NCI-H226 (cell line): ENCODE measurements around the gene RPS15.

ENCODE experiments used
- DNase-seq: peaks from one replicate; pipeline ENCODE4 v3.0.0-alpha.2; 2015

Gene RPS15

GRCh38 chr19:1438035-1438932 lies at the start of gene RPS15:
Gene RPS15, plus strand, starts transcription at chr19:1438396. Its CDS starts 30 bp downstream, at chr19:1438426.
- peak; percentile 82 for DNase-seq

DNA sequence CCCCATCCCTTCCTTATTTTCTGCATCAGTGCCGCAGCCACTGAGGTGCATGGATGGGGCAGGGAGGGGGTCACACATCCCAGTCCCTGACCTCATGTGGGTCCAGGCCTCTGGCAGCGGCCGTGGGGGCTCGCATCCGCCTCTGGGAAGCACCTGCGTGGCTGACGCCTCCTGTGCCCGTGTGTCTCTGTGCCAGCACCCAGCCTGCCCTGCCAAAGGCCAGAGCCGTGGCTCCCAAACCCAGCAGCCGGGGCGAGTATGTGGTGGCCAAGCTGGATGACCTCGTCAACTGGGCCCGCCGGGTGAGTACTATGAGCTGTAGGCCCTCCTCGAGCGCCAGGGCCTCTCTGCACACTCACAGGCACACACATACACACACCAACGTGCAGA lies 49.6 kb upstream of the RPS15 start:
- DNase-seq = no peak

GRCh38 chr19:1389033-1389940 lies 48.9 kb upstream of the RPS15 start:
- no peak for DNase-seq

DNA sequence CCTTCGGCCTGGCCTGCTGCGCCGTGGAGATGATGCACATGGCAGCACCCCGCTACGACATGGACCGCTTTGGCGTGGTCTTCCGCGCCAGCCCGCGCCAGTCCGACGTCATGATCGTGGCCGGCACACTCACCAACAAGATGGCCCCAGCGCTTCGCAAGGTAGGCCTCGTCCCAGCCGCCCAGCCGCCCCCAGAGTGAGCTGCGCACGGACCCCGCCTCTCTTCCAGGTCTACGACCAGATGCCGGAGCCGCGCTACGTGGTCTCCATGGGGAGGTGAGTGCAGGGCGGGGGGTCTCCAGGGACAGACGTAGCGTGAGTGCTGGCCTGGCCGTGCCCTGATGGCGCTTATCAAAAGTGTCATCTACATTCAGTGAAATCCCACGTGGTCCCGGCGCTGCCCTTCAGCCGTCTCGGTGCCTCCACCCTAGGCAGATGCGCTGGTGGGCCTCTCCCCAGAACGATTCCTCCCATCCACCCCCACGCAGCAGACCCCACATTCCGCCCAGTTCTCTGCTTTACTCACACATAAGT lies 47.2 kb upstream of the RPS15 start:
- no peak for DNase-seq

GRCh38 chr19:1392407-1392806 lies 45.8 kb upstream of the RPS15 start:
- DNase-seq = no peak

DNA sequence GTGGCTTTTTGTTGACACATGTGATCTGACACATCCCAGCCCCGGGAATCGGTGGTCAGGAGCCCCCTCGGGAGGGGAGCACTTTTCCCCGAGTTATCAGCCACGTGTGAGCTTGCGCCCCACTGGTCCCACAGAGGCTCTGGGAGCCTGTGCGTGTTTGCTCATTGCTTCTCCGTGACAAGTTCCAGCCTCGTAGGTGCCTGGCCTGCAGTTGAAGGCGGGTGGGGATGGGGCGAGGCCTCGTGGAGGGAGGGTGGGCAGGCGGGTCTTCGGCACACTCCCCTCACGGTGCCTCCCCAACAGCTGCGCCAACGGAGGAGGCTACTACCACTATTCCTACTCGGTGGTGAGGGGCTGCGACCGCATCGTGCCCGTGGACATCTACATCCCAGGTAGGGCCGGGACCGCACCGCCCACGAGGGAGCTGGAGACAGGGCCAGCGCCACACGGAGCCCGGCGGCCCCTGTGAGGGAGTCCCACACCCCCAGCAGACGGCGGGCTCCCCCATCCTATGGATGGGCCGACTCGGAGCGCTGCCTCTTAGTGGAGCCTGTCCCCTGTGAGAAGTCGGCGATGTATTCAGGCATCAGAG lies 45.2 kb upstream of the RPS15 start:
- no peak for DNase-seq

DNA sequence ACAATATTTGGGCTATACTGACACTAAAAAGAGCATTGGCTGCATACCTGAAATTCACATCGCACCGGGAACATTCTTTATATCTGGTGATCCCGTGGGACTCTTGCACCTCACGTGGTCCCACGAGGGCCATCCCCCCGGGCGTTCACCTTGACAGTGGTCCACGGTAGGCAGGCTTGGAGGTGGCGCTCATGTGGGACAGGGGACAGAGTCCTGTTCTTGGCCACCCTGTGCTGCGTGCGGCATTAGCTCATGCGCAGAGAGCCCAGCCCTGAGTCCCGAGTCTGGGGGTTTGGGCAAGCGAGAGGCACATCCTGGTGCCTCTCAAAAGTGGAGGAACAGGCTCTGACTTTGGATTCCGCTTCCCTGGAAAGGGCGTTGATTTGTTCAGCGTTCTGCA lies 44.4 kb upstream of the RPS15 start:
- no peak for DNase-seq

GRCh38 chr19:1394252-1395193 lies 43.7 kb upstream of the RPS15 start:
- DNase-seq = no peak

- no peak for DNase-seq
These were observed 42.8 kb upstream of the RPS15 start for GRCh38 chr19:1395194-1396018.

GRCh38 chr19:1396019-1396767 lies 42.0 kb upstream of the RPS15 start:
- DNase-seq = no peak

GRCh38 chr19:1396768-1397679 lies 41.2 kb upstream of the RPS15 start:
- no peak for DNase-seq

GRCh38 chr19:1397838-1398237 lies 40.4 kb upstream of the RPS15 start:
- DNase-seq = no peak

DNA sequence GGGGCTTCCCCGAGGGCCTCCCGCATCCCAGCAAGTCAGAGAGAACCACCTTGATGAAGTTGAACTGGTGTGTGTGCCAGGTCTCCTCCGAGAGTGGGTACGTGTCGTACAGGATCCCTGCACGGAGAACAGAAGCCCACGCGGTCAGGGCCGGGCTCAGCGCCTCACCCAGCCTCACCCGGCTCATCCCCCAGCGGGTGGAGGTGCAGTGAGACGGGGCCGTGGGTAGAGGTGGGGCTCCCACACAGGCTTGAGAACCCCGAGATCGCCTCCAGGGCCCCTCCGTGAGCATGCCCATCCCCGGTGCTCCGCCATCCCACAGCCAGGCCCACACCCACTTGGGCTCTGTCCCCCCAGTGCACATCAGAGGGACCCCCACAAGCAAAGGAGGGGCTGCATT lies 39.1 kb upstream of the RPS15 start:
- no peak for DNase-seq

DNA sequence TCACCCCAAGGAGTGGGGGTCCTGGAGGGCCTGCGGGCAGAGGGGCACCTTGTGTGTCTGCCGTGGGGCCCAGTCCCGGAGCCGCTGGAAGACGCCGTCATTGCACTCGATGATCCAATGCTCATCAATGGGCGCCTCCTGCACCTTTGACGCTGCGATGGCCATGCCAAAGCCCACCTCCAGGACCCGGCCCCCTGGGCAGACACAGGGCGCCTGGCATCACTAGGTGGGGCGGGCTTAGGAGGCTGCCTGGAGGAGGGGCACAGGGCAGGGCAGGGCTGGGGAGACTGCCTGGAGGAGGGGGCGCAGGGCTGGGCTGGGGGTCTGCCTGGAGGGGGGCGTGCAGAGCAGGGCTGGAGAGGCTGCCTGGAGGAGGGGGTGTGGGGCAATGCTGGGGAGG lies 38.5 kb upstream of the RPS15 start:
- no peak for DNase-seq

GRCh38 chr19:1400281-1401137 lies 37.7 kb upstream of the RPS15 start:
- no peak for DNase-seq

GRCh38 chr19:1401138-1401888 lies 36.9 kb upstream of the RPS15 start, which contains the start of gene GAMT:
Gene GAMT, minus strand, starts transcription at chr19:1401542. Its CDS starts 66 bp downstream, at chr19:1401476.
- DNase-seq = peak; percentile 31

- DNase-seq = no peak
These were observed 36.3 kb upstream of the RPS15 start for GRCh38 chr19:1401889-1402217.
